GM18951 (cell line): ENCODE results near the gene SYVN1.

Experiments used
- POLR2A ChIP-seq: IDR thresholded peaks from 4 replicates; pipeline ENCODE4 v1.6.1; 2011; ENCODE audit warnings: mild to moderate bottlenecking; ENCODE audit not compliant: insufficient read length, insufficient read depth; ENCODE audit errors: extremely low read depth
- in situ Hi-C: fragments of 300-500 bp; cut with MboI; formaldehyde crosslinking; loops from one replicate; pipeline ENCODE4 v1.12.0; 2022; ENCODE audit warnings: low sequenced_read_pairs, mixed read lengths, inconsistent platforms; ENCODE audit not compliant: unreplicated experiment

The SYVN1 gene

GRCh38 chr11:65089621-65090020 is 44.7 kb downstream of the SYVN1 start:
- no peak for TF ChIP-seq POLR2A
- in situ Hi-C loops: no loop called here

GRCh38 chr11:65087827-65088226 is 46.5 kb downstream of the SYVN1 start:
- no peak for TF ChIP-seq POLR2A
- in situ Hi-C loops: no loop called here

- in situ Hi-C loops: no loop called here
- TF ChIP-seq POLR2A: no peak
These were observed 47.1 kb downstream of the SYVN1 start for GRCh38 chr11:65087216-65087615.

- no peak for TF ChIP-seq POLR2A
- in situ Hi-C loops: no loop called here
These were observed 47.5 kb downstream of the SYVN1 start for GRCh38 chr11:65086809-65087208.

GRCh38 chr11:65085446-65085845 is 48.9 kb downstream of the SYVN1 start:
- TF ChIP-seq POLR2A: no peak
- in situ Hi-C loops: no loop called here

GRCh38 chr11:65084598-65085375 is 49.5 kb downstream of the SYVN1 start:
- TF ChIP-seq POLR2A: no peak
- in situ Hi-C loops: no loop called here

GRCh38 chr11:65083834-65084597 is 50.3 kb downstream of the SYVN1 start, which contains the start of the genes CDCA5 and ZFPL1:
CDCA5 (minus strand) TSS chr11:65084040; CDS start chr11:65083978, 62 bp downstream.
ZFPL1 (plus strand) TSS chr11:65084222; CDS start chr11:65084699, 477 bp downstream.
- TF ChIP-seq POLR2A: peak; percentile 84
- in situ Hi-C loops: no loop called here

GRCh38 chr11:65083134-65083833 is 51.0 kb downstream of the SYVN1 start:
- in situ Hi-C loops: no loop called here
- no peak for TF ChIP-seq POLR2A

GRCh38 chr11:65078786-65079342 is 55.5 kb downstream of the SYVN1 start:
- TF ChIP-seq POLR2A: no peak
- in situ Hi-C loops: no loop called here

- no peak for TF ChIP-seq POLR2A
- in situ Hi-C loops: no loop called here
These were observed 56.2 kb downstream of the SYVN1 start for GRCh38 chr11:65078151-65078550.

GRCh38 chr11:65077451-65077850 is 56.9 kb downstream of the SYVN1 start:
- in situ Hi-C loops: no loop called here
- TF ChIP-seq POLR2A: no peak
